ENCODE results near the gene UNC79. TPM values are rescaled to one million over a fixed set of nuclear protein-coding genes. Genes with fewer than 3 reads are reported as not detected.

UNC79 gene
- total and polyA plus RNA-seq, 7 experiments from 2014 or later: 0.05 to 0.15 (median 0.08) TPM; not detected in 3

- H3K27me3 ChIP-seq (ENCODE audit: control insufficient read depth in 2 of 2, insufficient read depth in 2 of 2, low read length in 2 of 2): no peaks in the 10 kb centered on the region
- H3K36me3 ChIP-seq (ENCODE audit: control insufficient read depth in 2 of 3, insufficient read depth in 3 of 3, low read length in 3 of 3): no peaks in the 10 kb centered on the region
- H3K4me3 Mint-ChIP-seq: no peak overlapping the region
- ChIA-PET CTCF (no interaction called here), POLR2A (no interaction called here)
- DNase-seq: no peak
- H3K4me3 ChIP-seq (ENCODE audit: low read length): no peak overlapping the region
- H3K27me3 Mint-ChIP-seq: peaks cover 6 to 44% (median 30%) of the 10 kb centered on the region in 5 donors
- H3K27ac Mint-ChIP-seq: no peak overlapping the region
- no peak for ATAC-seq
- no peaks in the 10 kb centered on the region for H3K4me1 Mint-ChIP-seq
- no peaks in the 10 kb centered on the region for H3K9me3 ChIP-seq (ENCODE audit: control insufficient read depth in 2 of 3, low read length in 3 of 3)
- peaks cover 0 to under 1% (median 0%) of the 10 kb centered on the region in 5 donors for H3K36me3 Mint-ChIP-seq
- H3K27ac ChIP-seq (ENCODE audit: low read depth, low read length): no peak overlapping the region
- no peaks in the 10 kb centered on the region for H3K4me1 ChIP-seq (ENCODE audit: control insufficient read depth in 2 of 2, insufficient read depth in 2 of 2, low read length in 2 of 2)
- intact Hi-C loops (cut with micrococcal nuclease): no loop called here
- peaks cover 0 to 16% (median 4%) of the 10 kb centered on the region in 11 donors for H3K9me3 Mint-ChIP-seq
Measured at GRCh38 chr14:93706360-93706955, 275.7 kb downstream of the UNC79 start.

- CTCF ChIA-PET: no interaction called here
- Mint-ChIP-seq H3K4me1 (no peaks in the 10 kb centered on the region), H3K4me3 (no peak overlapping the region), H3K36me3 (no peaks in the 10 kb centered on the region), H3K9me3 (peaks cover 0 to 10% (median 0%) of the 10 kb centered on the region in 11 donors), H3K27me3 (peaks cover 5 to 39% (median 22%) of the 10 kb centered on the region in 5 donors), H3K27ac (no peak overlapping the region)
- no peaks in the 10 kb centered on the region for H3K9me3 ChIP-seq (ENCODE audit: control insufficient read depth in 2 of 3, low read length in 3 of 3)
- H3K27ac ChIP-seq (ENCODE audit: low read depth, low read length): no peak overlapping the region
- DNase-seq: no peak
- no peaks in the 10 kb centered on the region for H3K36me3 ChIP-seq (ENCODE audit: control insufficient read depth in 2 of 3, insufficient read depth in 3 of 3, low read length in 3 of 3)
- H3K4me3 ChIP-seq (ENCODE audit: low read length): no peak overlapping the region
- no peak for ATAC-seq
- POLR2A ChIA-PET: no interaction called here
- no peaks in the 10 kb centered on the region for H3K4me1 ChIP-seq (ENCODE audit: control insufficient read depth in 2 of 2, insufficient read depth in 2 of 2, low read length in 2 of 2)
- no peaks in the 10 kb centered on the region for H3K27me3 ChIP-seq (ENCODE audit: control insufficient read depth in 2 of 2, insufficient read depth in 2 of 2, low read length in 2 of 2)
- intact Hi-C loops (cut with micrococcal nuclease): no loop called here
Measured at GRCh38 chr14:93707475-93707874, 276.7 kb downstream of the UNC79 start.

- ChIA-PET POLR2A (no interaction called here), CTCF (no interaction called here)
- Histone ChIP-seq H3K36me3 (ENCODE audit: control insufficient read depth in 2 of 3, insufficient read depth in 3 of 3, low read length in 3 of 3) (no peaks in the 10 kb centered on the region), H3K4me3 (ENCODE audit: low read length) (no peak overlapping the region), H3K27me3 (ENCODE audit: control insufficient read depth in 2 of 2, insufficient read depth in 2 of 2, low read length in 2 of 2) (no peaks in the 10 kb centered on the region), H3K4me1 (ENCODE audit: control insufficient read depth in 2 of 2, insufficient read depth in 2 of 2, low read length in 2 of 2) (no peaks in the 10 kb centered on the region), H3K9me3 (ENCODE audit: control insufficient read depth in 2 of 3, low read length in 3 of 3) (no peaks in the 10 kb centered on the region), H3K27ac (ENCODE audit: low read depth, low read length) (no peak overlapping the region)
- no peak overlapping the region for H3K27ac Mint-ChIP-seq
- peaks cover 3 to 30% (median 16%) of the 10 kb centered on the region in 5 donors for H3K27me3 Mint-ChIP-seq
- peaks cover 0 to 5% (median 0%) of the 10 kb centered on the region in 11 donors for H3K9me3 Mint-ChIP-seq
- DNase-seq: no peak
- H3K4me3 Mint-ChIP-seq: no peak overlapping the region
- H3K4me1 Mint-ChIP-seq: no peaks in the 10 kb centered on the region
- H3K36me3 Mint-ChIP-seq: no peaks in the 10 kb centered on the region
- ATAC-seq: no peak
- intact Hi-C loops (cut with micrococcal nuclease): no loop called here
Measured at GRCh38 chr14:93708311-93708734, 277.6 kb downstream of the UNC79 start.

GRCh38 chr14:93708800-93709199 lies 278.1 kb downstream of the UNC79 start:
- no peak overlapping the region for H3K4me3 ChIP-seq (ENCODE audit: low read length)
- no peak overlapping the region for H3K27ac Mint-ChIP-seq
- ATAC-seq: no peak
- ChIA-PET CTCF (no interaction called here), POLR2A (no interaction called here)
- H3K4me1 Mint-ChIP-seq: no peaks in the 10 kb centered on the region
- H3K9me3 Mint-ChIP-seq: peaks cover 0 to 1% (median 0%) of the 10 kb centered on the region in 11 donors
- no peaks in the 10 kb centered on the region for H3K4me1 ChIP-seq (ENCODE audit: control insufficient read depth in 2 of 2, insufficient read depth in 2 of 2, low read length in 2 of 2)
- intact Hi-C loops (cut with micrococcal nuclease): no loop called here
- no peaks in the 10 kb centered on the region for H3K9me3 ChIP-seq (ENCODE audit: control insufficient read depth in 2 of 3, low read length in 3 of 3)
- no peak overlapping the region for H3K27ac ChIP-seq (ENCODE audit: low read depth, low read length)
- H3K36me3 ChIP-seq (ENCODE audit: control insufficient read depth in 2 of 3, insufficient read depth in 3 of 3, low read length in 3 of 3): no peaks in the 10 kb centered on the region
- no peaks in the 10 kb centered on the region for H3K27me3 ChIP-seq (ENCODE audit: control insufficient read depth in 2 of 2, insufficient read depth in 2 of 2, low read length in 2 of 2)
- DNase-seq: no peak
- H3K27me3 Mint-ChIP-seq: peaks cover 3 to 29% (median 16%) of the 10 kb centered on the region in 5 donors
- H3K4me3 Mint-ChIP-seq: no peak overlapping the region
- H3K36me3 Mint-ChIP-seq: no peaks in the 10 kb centered on the region

- Mint-ChIP-seq H3K4me1 (no peaks in the 10 kb centered on the region), H3K9me3 (no peaks in the 10 kb centered on the region), H3K27ac (no peak overlapping the region), H3K36me3 (no peaks in the 10 kb centered on the region), H3K27me3 (peaks cover 3 to 26% (median 14%) of the 10 kb centered on the region in 5 donors), H3K4me3 (no peak overlapping the region)
- H3K4me3 ChIP-seq (ENCODE audit: low read length): no peak overlapping the region
- no peaks in the 10 kb centered on the region for H3K9me3 ChIP-seq (ENCODE audit: control insufficient read depth in 2 of 3, low read length in 3 of 3)
- H3K27ac ChIP-seq (ENCODE audit: low read depth, low read length): no peak overlapping the region
- H3K36me3 ChIP-seq (ENCODE audit: control insufficient read depth in 2 of 3, insufficient read depth in 3 of 3, low read length in 3 of 3): no peaks in the 10 kb centered on the region
- H3K27me3 ChIP-seq (ENCODE audit: control insufficient read depth in 2 of 2, insufficient read depth in 2 of 2, low read length in 2 of 2): no peaks in the 10 kb centered on the region
- DNase-seq (no peak), ATAC-seq (no peak)
- ChIA-PET CTCF (no interaction called here), POLR2A (no interaction called here)
- H3K4me1 ChIP-seq (ENCODE audit: control insufficient read depth in 2 of 2, insufficient read depth in 2 of 2, low read length in 2 of 2): no peaks in the 10 kb centered on the region
- intact Hi-C loops (cut with micrococcal nuclease): no loop called here
Measured at GRCh38 chr14:93709249-93709648, 278.5 kb downstream of the UNC79 start.

- ATAC-seq (no peak), DNase-seq (no peak)
- ChIA-PET POLR2A (no interaction called here), CTCF (no interaction called here)
- Histone ChIP-seq H3K4me1 (ENCODE audit: control insufficient read depth in 2 of 2, insufficient read depth in 2 of 2, low read length in 2 of 2) (no peaks in the 10 kb centered on the region), H3K27ac (ENCODE audit: low read depth, low read length) (no peak overlapping the region), H3K36me3 (ENCODE audit: control insufficient read depth in 2 of 3, insufficient read depth in 3 of 3, low read length in 3 of 3) (no peaks in the 10 kb centered on the region), H3K4me3 (ENCODE audit: low read length) (no peak overlapping the region), H3K9me3 (ENCODE audit: control insufficient read depth in 2 of 3, low read length in 3 of 3) (no peaks in the 10 kb centered on the region), H3K27me3 (ENCODE audit: control insufficient read depth in 2 of 2, insufficient read depth in 2 of 2, low read length in 2 of 2) (no peaks in the 10 kb centered on the region)
- Mint-ChIP-seq H3K36me3 (no peaks in the 10 kb centered on the region), H3K9me3 (peaks cover 0 to 1% (median 0%) of the 10 kb centered on the region in 11 donors), H3K4me3 (no peak overlapping the region), H3K4me1 (no peaks in the 10 kb centered on the region), H3K27me3 (peaks cover 0 to 29% (median 4%) of the 10 kb centered on the region in 5 donors), H3K27ac (no peak overlapping the region)
- intact Hi-C loops (cut with micrococcal nuclease): no loop called here
Measured at GRCh38 chr14:93712079-93712837, 281.5 kb downstream of the UNC79 start.
